B cell (primary cell): ENCODE data around the gene TSPYL6. TPM values are rescaled to one million over a fixed set of nuclear protein-coding genes. Genes with fewer than 3 reads are reported as not detected.

Experiments used
- ATAC-seq: fragments of 200-7000 bp; cut with Tn5 transposase; one replicate; pipeline ENCODE4 v1.10.0; 2021; ENCODE audit warnings: low read depth, mild to moderate bottlenecking, moderate number of reproducible peaks, moderate library complexity
- CTCF ChIA-PET: fragments of 350-600 bp; sonication (Branson Sonifier 250); formaldehyde crosslinking; loops from one replicate; lab custom pipeline; 2021; ENCODE audit warnings: antibody characterized with exemption, inconsistent platforms; lab: Charles Lee
- POLR2A ChIA-PET: fragments of 350-600 bp; sonication (Branson Sonifier 250); formaldehyde crosslinking; loops from one replicate; lab custom pipeline; 2021; ENCODE audit warnings: antibody characterized with exemption; lab: Charles Lee
- DNase-seq: peaks from one replicate; pipeline ENCODE4 v3.0.0; 2013
- H2AFZ ChIP-seq: 2 replicates; pipeline ENCODE4 v1.6.1; 2012; ENCODE audit warnings: mild to moderate bottlenecking, low read depth, low read length; ENCODE audit not compliant: insufficient read depth, poor library complexity, severe bottlenecking
- H3K27ac ChIP-seq, 2 donors: 1 replicate in 1 of 2; 2 replicates in 1 of 2; pipeline ENCODE4 v1.5.1; 2012 to 2013; ENCODE audit warnings: low read length in 2 of 2, mild to moderate bottlenecking in 2 of 2, moderate library complexity in 1 of 2
- H3K27me3 ChIP-seq, 4 experiments: fragments of 200-600 bp in 1 of 4; sonication (generic) in 1 of 4; replicated peaks in 1 of 4; 1 replicate in 2 of 4; 2 replicates in 2 of 4; pipeline versions ENCODE4 v1.6.1 to v1.7.0; 2013 to 2016; ENCODE audit warnings: low read length in 3 of 4, mild to moderate bottlenecking in 2 of 4, mixed read lengths in 1 of 4, moderate library complexity in 1 of 4; ENCODE audit not compliant: insufficient read depth in 4 of 4, control insufficient read depth in 3 of 4; ENCODE audit errors: control extremely low read depth in 1 of 4
- H3K36me3 ChIP-seq, 2 experiments: replicated peaks in 1 of 2; 1 replicate in 1 of 2; 2 replicates in 1 of 2; pipeline versions ENCODE4 v1.6.1 to v1.7.1; 2013; ENCODE audit warnings: low read length in 1 of 2; ENCODE audit not compliant: insufficient read depth in 2 of 2, control insufficient read depth in 1 of 2; ENCODE audit errors: control extremely low read depth in 1 of 2, extremely low read depth in 1 of 2
- H3K4me1 ChIP-seq, 2 donors: fragments of 200-600 bp in 1 of 2; sonication (generic) in 1 of 2; 1 replicate in 1 of 2; 2 replicates in 1 of 2; pipeline versions ENCODE4 v1.5.1 to v1.6.1; 2013 to 2017; ENCODE audit warnings: low read length in 2 of 2; ENCODE audit not compliant: control insufficient read depth in 2 of 2, insufficient read depth in 2 of 2
- H3K4me2 ChIP-seq: replicated peaks from 2 replicates; pipeline ENCODE3; 2012; ENCODE audit warnings: mild to moderate bottlenecking, low read depth, low read length; ENCODE audit not compliant: poor library complexity, severe bottlenecking
- H3K4me3 ChIP-seq, 5 experiments: fragments of 200-600 bp in 1 of 5; sonication (generic) in 1 of 5; 1 replicate in 3 of 5; 2 replicates in 2 of 5; pipeline versions ENCODE4 v1.5.1 to v1.7.0; 2011 to 2016; ENCODE audit warnings: low read length in 4 of 5, mild to moderate bottlenecking in 4 of 5, low read depth in 2 of 5, control low read depth in 1 of 5, moderate library complexity in 1 of 5; ENCODE audit not compliant: insufficient read depth in 1 of 5; ENCODE audit errors: control extremely low read depth in 1 of 5, extremely low read depth in 1 of 5
- H3K79me2 ChIP-seq: fragments of 200-600 bp; sonication (generic); one replicate; pipeline ENCODE4 v1.6.0; 2016; ENCODE audit warnings: low read length; ENCODE audit not compliant: control insufficient read depth, insufficient read depth
- H3K9ac ChIP-seq: fragments of 200-600 bp; sonication (generic); 2 replicates; pipeline ENCODE4 v1.6.1; 2017; ENCODE audit warnings: mild to moderate bottlenecking, low read length, moderate library complexity
- H3K9me3 ChIP-seq, 3 donors: one replicate each; pipeline versions ENCODE4 v1.6.1 to v1.7.1; 2013; ENCODE audit warnings: low read length in 2 of 3; ENCODE audit not compliant: control insufficient read depth in 2 of 3, insufficient read depth in 1 of 3; ENCODE audit errors: control extremely low read depth in 1 of 3
- H4K20me1 ChIP-seq: 2 replicates; pipeline ENCODE4 v1.6.0; 2012; ENCODE audit warnings: mild to moderate bottlenecking, low read length; ENCODE audit not compliant: insufficient read depth, control insufficient read depth, poor library complexity, severe bottlenecking
- H3K27ac Mint-ChIP-seq: one replicate; pipeline ENCODE4 v1.8.0; 2021; ENCODE audit warnings: mixed read lengths
- H3K27me3 Mint-ChIP-seq: one replicate; pipeline ENCODE4 v1.8.0; 2021; ENCODE audit warnings: mixed read lengths
- H3K4me1 Mint-ChIP-seq: one replicate; pipeline ENCODE4 v1.8.0; 2021; ENCODE audit warnings: mixed read lengths
- H3K4me3 Mint-ChIP-seq: one replicate; pipeline ENCODE4 v1.8.0; 2021; ENCODE audit warnings: mixed read lengths
- H3K9me3 Mint-ChIP-seq: one replicate; pipeline ENCODE4 v1.8.0; 2022; ENCODE audit warnings: mixed read lengths; ENCODE audit not compliant: insufficient read depth
- EZH2 ChIP-seq: IDR thresholded peaks from 2 replicates; pipeline ENCODE4 v1.6.1; 2012; ENCODE audit warnings: borderline replicate concordance, low read depth, mild to moderate bottlenecking, moderate library complexity, low read length; ENCODE audit not compliant: insufficient read depth, poor library complexity, severe bottlenecking
- WGBS: methylation state at CpG from one replicate; pipeline ENCODE4 v1.1.5; 2013; ENCODE audit warnings: missing lambda C conversion rate; ENCODE audit not compliant: insufficient coverage; 5-methylcytosine and 5-hydroxymethylcytosine counted together
- intact Hi-C: fragments of 100-400 bp; cut with micrococcal nuclease; formaldehyde crosslinking; loops from one replicate; pipeline ENCODE4 v1.10.0; 2022
- polyA plus RNA-seq: library from polyadenylated mRNA; depleted of rRNA; stranded (reverse); fragments of >200 nt; gene quantifications from 2 replicates; pipeline ENCODE4 v1.2.3, GENCODE V29; 2012
- total RNA-seq, 2 donors: library from RNA; stranded (reverse); fragments of 120-200 nt in 1 of 2; gene quantifications; 1 replicate in 1 of 2; 2 replicates in 1 of 2; pipeline versions ENCODE4 v1.2.3 to v1.2.4, GENCODE V29; 2013 to 2022
- TF ChIP-seq, protein P1 (sequence below): fragments of 200-600 bp; IDR thresholded peaks from one replicate; pipeline ENCODE4 v1.8.0; 2022; ENCODE audit warnings: antibody characterized with exemption, mild to moderate bottlenecking

Gene TSPYL6
- total and polyA plus RNA-seq, 2 donors (not counting 1 experiment from before 2014, with no cell fraction given), result not detected

DNA sequence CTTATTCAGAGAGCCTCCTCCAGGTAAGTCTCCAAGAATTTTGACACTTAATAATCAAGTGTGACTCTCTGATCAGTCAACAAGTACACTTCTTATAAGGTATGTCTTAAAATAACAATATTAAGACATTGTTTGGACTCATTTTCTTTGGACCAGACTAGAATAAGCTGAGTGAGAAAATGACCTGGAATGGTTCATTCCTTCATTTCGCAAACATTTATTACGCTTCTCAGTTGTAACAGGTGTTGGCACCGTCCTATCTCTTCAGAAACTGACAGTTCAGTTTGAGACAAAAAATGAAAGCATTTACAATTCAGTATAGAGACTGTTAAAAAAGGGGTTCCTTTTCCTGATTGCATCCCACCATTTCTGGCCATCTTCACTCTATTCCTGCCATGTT is 46.6 kb downstream of the TSPYL6 start:
- Histone ChIP-seq H3K36me3 (no peaks in the 10 kb centered on the region), H3K4me3 (no peak overlapping the region), H3K9ac (no peak overlapping the region), H3K27ac (no peak overlapping the region), H3K27me3 (no peaks in the 10 kb centered on the region), H2AFZ (no peak overlapping the region), H4K20me1 (no peaks in the 10 kb centered on the region), H3K4me1 (no peaks in the 10 kb centered on the region), H3K79me2 (no peaks in the 10 kb centered on the region), H3K9me3 (peaks cover 0 to 4% (median 2%) of the 10 kb centered on the region in 3 donors), H3K4me2 (no peak overlapping the region)
- WGBS, result no CpG with 5 or more reads among the region's 3 CpGs
- no peak overlapping the region for H3K27ac Mint-ChIP-seq
- no peaks in the 10 kb centered on the region for H3K27me3 Mint-ChIP-seq
- ATAC-seq (no peak), DNase-seq (no peak)
- H3K4me3 Mint-ChIP-seq, result no peak overlapping the region
- CTCF ChIA-PET, result interaction anchor here (0.6 kb wide), 1 partner anchor 262 kb away, joined by 3 read pairs; no protein-coding TSS in a partner anchor
- TF ChIP-seq, protein P1, sequence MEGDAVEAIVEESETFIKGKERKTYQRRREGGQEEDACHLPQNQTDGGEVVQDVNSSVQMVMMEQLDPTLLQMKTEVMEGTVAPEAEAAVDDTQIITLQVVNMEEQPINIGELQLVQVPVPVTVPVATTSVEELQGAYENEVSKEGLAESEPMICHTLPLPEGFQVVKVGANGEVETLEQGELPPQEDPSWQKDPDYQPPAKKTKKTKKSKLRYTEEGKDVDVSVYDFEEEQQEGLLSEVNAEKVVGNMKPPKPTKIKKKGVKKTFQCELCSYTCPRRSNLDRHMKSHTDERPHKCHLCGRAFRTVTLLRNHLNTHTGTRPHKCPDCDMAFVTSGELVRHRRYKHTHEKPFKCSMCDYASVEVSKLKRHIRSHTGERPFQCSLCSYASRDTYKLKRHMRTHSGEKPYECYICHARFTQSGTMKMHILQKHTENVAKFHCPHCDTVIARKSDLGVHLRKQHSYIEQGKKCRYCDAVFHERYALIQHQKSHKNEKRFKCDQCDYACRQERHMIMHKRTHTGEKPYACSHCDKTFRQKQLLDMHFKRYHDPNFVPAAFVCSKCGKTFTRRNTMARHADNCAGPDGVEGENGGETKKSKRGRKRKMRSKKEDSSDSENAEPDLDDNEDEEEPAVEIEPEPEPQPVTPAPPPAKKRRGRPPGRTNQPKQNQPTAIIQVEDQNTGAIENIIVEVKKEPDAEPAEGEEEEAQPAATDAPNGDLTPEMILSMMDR, result no peak
- TF ChIP-seq EZH2, result no peak
- no peaks in the 10 kb centered on the region for H3K4me1 Mint-ChIP-seq
- peaks cover 4% of the 10 kb centered on the region for H3K9me3 Mint-ChIP-seq
- POLR2A ChIA-PET, result no interaction called here
- intact Hi-C loops, result no loop called here

DNA sequence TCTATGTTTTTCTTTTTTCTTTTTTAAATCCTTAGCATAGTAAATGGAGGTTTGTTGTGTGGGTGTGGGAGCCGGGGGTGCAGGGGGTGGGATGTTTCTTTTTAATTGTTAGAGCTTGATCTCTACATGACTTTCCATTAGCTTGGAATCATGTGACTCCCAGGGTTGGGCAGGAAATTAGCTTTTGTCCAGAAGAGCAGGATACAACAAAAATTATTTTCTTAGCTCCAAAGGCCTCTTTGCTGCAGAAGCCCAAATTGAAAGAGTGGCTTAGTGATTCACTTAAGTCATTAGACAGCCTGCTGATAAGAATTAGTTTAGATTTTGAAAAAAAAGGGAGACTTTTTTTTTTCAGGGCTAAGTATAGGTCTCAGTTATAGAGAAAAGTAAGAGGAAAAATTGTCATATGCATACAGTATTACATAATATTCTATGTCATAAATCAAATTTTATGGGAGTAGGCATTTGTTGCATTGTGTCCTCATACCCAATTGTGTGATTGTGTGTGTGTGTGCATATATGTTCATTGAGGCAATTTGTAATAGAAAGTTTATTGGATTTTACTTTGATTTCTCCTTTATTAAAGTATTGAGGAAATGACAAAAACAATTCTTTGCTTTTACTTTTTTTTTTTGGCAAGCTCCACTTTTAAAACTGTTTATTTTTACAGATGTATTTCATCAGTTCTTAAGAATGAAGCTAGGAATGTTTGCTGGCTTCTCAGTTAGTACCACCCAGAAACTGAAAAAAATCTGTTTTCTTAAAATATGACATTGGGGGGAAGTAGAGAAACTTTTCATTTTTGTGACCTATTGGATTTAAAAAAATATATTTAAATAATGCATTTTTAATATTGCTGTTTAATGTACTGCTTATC is 47.4 kb downstream of the TSPYL6 start:
- DNase-seq, result no peak
- Histone ChIP-seq H3K27ac (no peak overlapping the region), H3K36me3 (no peaks in the 10 kb centered on the region), H3K9me3 (peaks cover 0 to 5% (median 3%) of the 10 kb centered on the region in 3 donors), H2AFZ (no peak overlapping the region), H3K4me2 (no peak overlapping the region), H4K20me1 (no peaks in the 10 kb centered on the region), H3K4me3 (no peak overlapping the region), H3K79me2 (no peaks in the 10 kb centered on the region), H3K4me1 (no peaks in the 10 kb centered on the region), H3K27me3 (no peaks in the 10 kb centered on the region), H3K9ac (no peak overlapping the region)
- intact Hi-C loops, result no loop called here
- ChIA-PET CTCF (interaction anchor here (0.6 kb wide), 1 partner anchor 262 kb away, joined by 3 read pairs; no protein-coding TSS in a partner anchor), POLR2A (no interaction called here)
- H3K4me1 Mint-ChIP-seq, result no peaks in the 10 kb centered on the region
- TF ChIP-seq, protein P1, result no peak
- no peak for TF ChIP-seq EZH2
- no peak for ATAC-seq
- no peak overlapping the region for H3K27ac Mint-ChIP-seq
- H3K9me3 Mint-ChIP-seq, result no peaks in the 10 kb centered on the region
- no CpG with 5 or more reads among the region's 1 CpG for WGBS
- H3K4me3 Mint-ChIP-seq, result no peak overlapping the region
- no peaks in the 10 kb centered on the region for H3K27me3 Mint-ChIP-seq
